ENCODE results near the gene AXL. TPM values are rescaled to one million over a fixed set of nuclear protein-coding genes. Genes with fewer than 3 reads are reported as not detected.

The AXL gene
- total RNA-seq, 2 donors from 2014 or later = 26.1 to 168 TPM

- TF ChIP-seq POLR2AphosphoS5 (IDR thresholded peaks at IDR 0.05) = no peak
- no peak for TF ChIP-seq POLR2A (IDR thresholded peaks at IDR 0.05)
- TF ChIP-seq, protein P1, sequence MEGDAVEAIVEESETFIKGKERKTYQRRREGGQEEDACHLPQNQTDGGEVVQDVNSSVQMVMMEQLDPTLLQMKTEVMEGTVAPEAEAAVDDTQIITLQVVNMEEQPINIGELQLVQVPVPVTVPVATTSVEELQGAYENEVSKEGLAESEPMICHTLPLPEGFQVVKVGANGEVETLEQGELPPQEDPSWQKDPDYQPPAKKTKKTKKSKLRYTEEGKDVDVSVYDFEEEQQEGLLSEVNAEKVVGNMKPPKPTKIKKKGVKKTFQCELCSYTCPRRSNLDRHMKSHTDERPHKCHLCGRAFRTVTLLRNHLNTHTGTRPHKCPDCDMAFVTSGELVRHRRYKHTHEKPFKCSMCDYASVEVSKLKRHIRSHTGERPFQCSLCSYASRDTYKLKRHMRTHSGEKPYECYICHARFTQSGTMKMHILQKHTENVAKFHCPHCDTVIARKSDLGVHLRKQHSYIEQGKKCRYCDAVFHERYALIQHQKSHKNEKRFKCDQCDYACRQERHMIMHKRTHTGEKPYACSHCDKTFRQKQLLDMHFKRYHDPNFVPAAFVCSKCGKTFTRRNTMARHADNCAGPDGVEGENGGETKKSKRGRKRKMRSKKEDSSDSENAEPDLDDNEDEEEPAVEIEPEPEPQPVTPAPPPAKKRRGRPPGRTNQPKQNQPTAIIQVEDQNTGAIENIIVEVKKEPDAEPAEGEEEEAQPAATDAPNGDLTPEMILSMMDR (IDR thresholded peaks at IDR 0.05) = no peak
- Histone ChIP-seq H3K4me1 (replicated peaks) (peaks cover 6% of the 10 kb centered on the region), H3K27me3 (replicated peaks; ENCODE audit: insufficient read depth) (no peaks in the 10 kb centered on the region), H3K27ac (peak overlapping the region; percentile 29 to 49), H3K9me3 (no peaks in the 10 kb centered on the region), H3K4me3 (no peak overlapping the region), H3K36me3 (peaks cover 15 to 18% of the 10 kb centered on the region in 2 donors)
- intact Hi-C loops (cut with DNase I) = no loop called here
- no peak for DNase-seq (ENCODE audit: low spot score)
- 37% methylated on average over 4 of the region's 4 CpGs for WGBS
Observed at GRCh38 chr19:41299755-41300089, 80.7 kb downstream of the AXL start.

DNA sequence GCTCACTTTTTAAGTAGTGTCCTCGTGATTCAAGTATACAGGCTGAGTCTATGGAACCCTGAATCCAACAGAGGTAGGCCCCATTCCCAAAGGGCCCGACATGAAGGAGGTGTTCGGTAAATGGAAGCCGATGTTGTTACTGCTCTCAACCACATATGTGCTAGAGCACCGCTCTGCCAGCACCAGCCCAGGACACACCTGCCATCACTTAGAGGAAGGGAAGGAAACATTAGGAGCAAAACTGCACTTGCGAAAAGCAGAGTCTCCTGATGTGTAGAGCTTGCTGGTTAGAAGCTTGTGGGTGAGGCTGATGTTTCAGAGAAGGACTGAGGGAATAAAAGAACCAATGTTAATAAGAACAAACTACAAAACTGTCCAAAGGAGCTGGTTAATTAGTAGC is 81.5 kb downstream of the AXL start:
- H3K4me1 ChIP-seq (replicated peaks) = peaks cover 6% of the 10 kb centered on the region
- TF ChIP-seq POLR2A (IDR thresholded peaks at IDR 0.05) = no peak
- TF ChIP-seq POLR2AphosphoS5 (IDR thresholded peaks at IDR 0.05) = no peak
- TF ChIP-seq, protein P1 (IDR thresholded peaks at IDR 0.05) = no peak
- no peak overlapping the region for H3K27ac ChIP-seq
- peaks cover 14 to 21% of the 10 kb centered on the region in 2 donors for H3K36me3 ChIP-seq
- H3K4me3 ChIP-seq = no peak overlapping the region
- DNase-seq (ENCODE audit: low spot score) = no peak
- intact Hi-C loops (cut with DNase I) = no loop called here
- H3K9me3 ChIP-seq = no peaks in the 10 kb centered on the region
- WGBS = 91% methylated on average over 6 of the region's 6 CpGs
- no peaks in the 10 kb centered on the region for H3K27me3 ChIP-seq (replicated peaks; ENCODE audit: insufficient read depth)

- H3K36me3 ChIP-seq = peaks cover 19 to 28% of the 10 kb centered on the region in 2 donors
- no peak overlapping the region for H3K27ac ChIP-seq
- H3K4me3 ChIP-seq = no peak overlapping the region
- TF ChIP-seq, protein P1 (IDR thresholded peaks at IDR 0.05) = no peak
- TF ChIP-seq POLR2A (IDR thresholded peaks at IDR 0.05) (no peak), POLR2AphosphoS5 (IDR thresholded peaks at IDR 0.05) (no peak)
- no peaks in the 10 kb centered on the region for H3K9me3 ChIP-seq
- intact Hi-C loops (cut with DNase I) = no loop called here
- WGBS = 78% methylated on average over 21 of the region's 21 CpGs
- H3K4me1 ChIP-seq (replicated peaks) = peaks cover 6% of the 10 kb centered on the region
- H3K27me3 ChIP-seq (replicated peaks; ENCODE audit: insufficient read depth) = no peaks in the 10 kb centered on the region
- DNase-seq (ENCODE audit: low spot score) = no peak
Observed at GRCh38 chr19:41302624-41303351, 83.8 kb downstream of the AXL start.

DNA sequence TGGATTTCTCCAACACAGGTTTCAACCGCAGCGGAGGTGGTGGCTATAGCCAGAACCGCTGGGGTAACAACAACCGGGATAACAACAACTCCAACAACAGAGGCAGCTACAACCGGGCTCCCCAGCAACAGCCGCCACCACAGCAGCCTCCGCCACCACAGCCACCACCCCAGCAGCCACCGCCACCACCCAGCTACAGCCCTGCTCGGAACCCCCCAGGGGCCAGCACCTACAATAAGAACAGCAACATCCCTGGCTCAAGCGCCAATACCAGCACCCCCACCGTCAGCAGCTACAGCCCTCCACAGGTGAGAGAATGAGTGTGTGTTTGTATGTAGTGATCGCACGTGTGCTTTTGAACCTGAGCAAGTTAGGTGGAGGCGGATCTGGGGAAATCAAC is 84.9 kb downstream of the AXL start:
- Histone ChIP-seq H3K4me3 (no peak overlapping the region), H3K27ac (no peak overlapping the region), H3K9me3 (no peaks in the 10 kb centered on the region), H3K27me3 (replicated peaks; ENCODE audit: insufficient read depth) (no peaks in the 10 kb centered on the region), H3K36me3 (peaks cover 19 to 28% of the 10 kb centered on the region in 2 donors), H3K4me1 (replicated peaks) (peaks cover 2% of the 10 kb centered on the region)
- WGBS = 93% methylated on average over 14 of the region's 14 CpGs
- no peak for DNase-seq (ENCODE audit: low spot score)
- intact Hi-C loops (cut with DNase I) = no loop called here
- no peak for TF ChIP-seq POLR2A (IDR thresholded peaks at IDR 0.05)

- Histone ChIP-seq H3K4me1 (replicated peaks) (peaks cover 7% of the 10 kb centered on the region), H3K36me3 (peaks cover 19 to 28% of the 10 kb centered on the region in 2 donors), H3K27me3 (replicated peaks; ENCODE audit: insufficient read depth) (no peaks in the 10 kb centered on the region), H3K27ac (no peak overlapping the region), H3K9me3 (no peaks in the 10 kb centered on the region), H3K4me3 (no peak overlapping the region)
- 82% methylated on average over 4 of the region's 4 CpGs for WGBS
- intact Hi-C loops (cut with DNase I) = loop anchor here (5.0 kb wide), 1 partner anchor 88 kb away; the partner anchor contains the start of gene AXL
- TF ChIP-seq POLR2A (IDR thresholded peaks at IDR 0.05) (no peak), POLR2AphosphoS5 (IDR thresholded peaks at IDR 0.05) (no peak)
- TF ChIP-seq, protein P1 (IDR thresholded peaks at IDR 0.05) = no peak
- no peak for DNase-seq (ENCODE audit: low spot score)
Observed at GRCh38 chr19:41304706-41305483, 85.9 kb downstream of the AXL start.

Data from prostate gland (tissue), 2 donors.